GM18868 (cell line): ENCODE measurements around the gene HYCC1.

Source experiments
- ATAC-seq: cut with Tn5 transposase; IDR thresholded peaks from one replicate; pipeline ENCODE4 v1.9.1; 2021; ENCODE audit warnings: mild to moderate bottlenecking, moderate library complexity; ENCODE audit not compliant: unreplicated experiment

The HYCC1 gene

DNA sequence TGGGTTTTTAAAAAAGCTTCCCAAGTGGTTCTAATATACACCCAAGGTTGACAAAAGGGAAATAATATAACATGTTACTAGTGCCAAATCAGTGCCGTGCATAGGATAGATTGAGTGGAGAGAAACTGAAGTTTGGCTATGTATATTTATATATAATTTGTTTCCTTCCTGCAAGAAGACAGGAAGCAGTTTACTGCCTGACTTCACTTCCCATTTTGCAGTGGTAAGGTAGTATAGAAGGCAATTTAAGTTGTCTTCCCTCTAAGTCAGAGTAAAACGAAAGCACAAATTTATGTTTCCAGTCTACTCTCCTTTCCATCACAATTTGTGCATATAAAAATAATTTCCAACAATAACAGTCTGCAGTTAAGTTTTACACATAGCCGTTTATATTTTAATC is 3.4 kb upstream of the HYCC1 start:
- no peak for ATAC-seq

DNA sequence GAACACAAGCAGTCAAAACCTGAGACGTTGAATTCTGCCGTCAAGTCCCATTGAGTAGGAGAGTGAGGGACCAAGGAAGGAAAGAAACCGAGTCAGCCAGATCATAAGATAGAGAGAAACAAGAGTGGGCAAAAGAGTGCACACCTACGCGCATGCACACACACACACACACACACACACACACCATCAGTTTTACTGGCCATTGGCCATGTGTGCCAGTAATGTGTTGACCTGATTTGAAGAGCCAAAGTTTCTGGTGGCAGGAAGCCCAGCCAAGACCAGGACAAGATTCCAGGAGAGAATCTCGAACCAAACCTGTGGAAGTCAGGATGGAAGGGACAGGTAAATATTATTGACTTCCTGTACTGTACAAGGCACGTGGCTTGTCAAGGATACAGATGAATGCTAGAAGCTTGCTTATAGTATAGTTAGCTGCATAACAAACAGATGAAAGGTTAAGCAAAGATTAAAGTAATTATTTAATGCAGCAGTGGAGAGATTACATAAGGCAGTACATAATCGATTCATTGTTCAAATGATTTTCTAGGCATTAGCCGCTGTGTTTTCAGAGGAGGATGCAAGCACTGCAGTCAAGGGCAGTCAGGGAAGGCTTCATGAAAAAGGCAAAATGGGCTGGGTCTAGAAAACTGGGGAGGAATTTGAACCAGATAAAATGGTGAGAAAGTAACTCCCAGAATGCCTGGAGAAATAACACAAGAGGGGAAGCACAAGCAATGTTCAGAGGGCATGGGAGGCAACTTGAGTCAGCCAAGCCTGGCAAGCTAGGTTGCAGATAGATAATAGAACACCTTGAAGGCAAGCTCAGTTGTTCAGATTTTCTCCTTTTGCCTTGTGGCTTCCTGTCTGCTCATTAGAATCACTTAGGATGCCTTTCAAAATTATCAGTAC is 2.7 kb upstream of the HYCC1 start:
- no peak for ATAC-seq

DNA sequence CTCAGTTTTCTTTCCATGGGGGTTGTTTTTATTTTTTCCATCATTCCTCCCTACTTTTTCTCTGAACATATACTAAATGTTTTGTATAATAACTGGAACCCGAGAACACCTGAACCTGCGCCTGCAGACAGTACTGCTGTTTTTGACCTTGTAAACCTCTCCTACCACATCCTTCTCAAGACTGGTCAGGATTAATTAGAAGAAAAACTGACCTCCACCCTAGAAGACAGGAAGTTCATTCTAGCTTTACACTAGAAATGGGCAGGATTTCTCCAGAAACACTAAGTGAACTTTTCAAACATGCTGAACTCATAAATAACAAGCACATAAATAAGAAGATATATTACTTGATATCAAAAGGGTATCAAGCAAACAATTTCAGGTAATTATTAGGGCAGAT is 751 bp upstream of the HYCC1 start:
- no peak for ATAC-seq

- peak; percentile 2 for ATAC-seq
Observed at GRCh38 chr7:23012908-23013714, 819 bp downstream of the HYCC1 start.

DNA sequence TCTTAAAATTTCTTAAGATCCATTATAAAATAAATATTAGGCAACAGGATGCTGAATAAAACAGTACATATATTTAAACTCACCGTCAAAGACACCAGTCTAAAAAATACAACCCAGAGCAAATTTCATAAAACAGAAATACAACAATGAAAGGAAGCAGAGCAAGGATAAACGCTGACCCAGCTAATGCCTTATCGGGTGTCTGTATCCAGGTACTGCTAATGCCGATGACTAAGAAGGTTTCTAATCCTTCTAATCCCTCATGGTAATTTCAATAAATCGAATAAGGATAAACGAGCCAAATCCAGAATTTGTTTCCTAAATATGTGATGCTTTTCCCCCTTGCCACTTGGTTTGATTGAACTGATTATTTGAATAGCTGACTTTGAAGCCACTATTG is 1.7 kb downstream of the HYCC1 start:
- no peak for ATAC-seq

- no peak for ATAC-seq
Observed at GRCh38 chr7:23011222-23011924, 2.6 kb downstream of the HYCC1 start.

GRCh38 chr7:23009303-23009702 is 4.6 kb downstream of the HYCC1 start:
- ATAC-seq = no peak

- ATAC-seq = no peak
Observed at GRCh38 chr7:23004247-23004520, 9.7 kb downstream of the HYCC1 start.

GRCh38 chr7:23003505-23004246 is 10.3 kb downstream of the HYCC1 start:
- ATAC-seq = no peak

DNA sequence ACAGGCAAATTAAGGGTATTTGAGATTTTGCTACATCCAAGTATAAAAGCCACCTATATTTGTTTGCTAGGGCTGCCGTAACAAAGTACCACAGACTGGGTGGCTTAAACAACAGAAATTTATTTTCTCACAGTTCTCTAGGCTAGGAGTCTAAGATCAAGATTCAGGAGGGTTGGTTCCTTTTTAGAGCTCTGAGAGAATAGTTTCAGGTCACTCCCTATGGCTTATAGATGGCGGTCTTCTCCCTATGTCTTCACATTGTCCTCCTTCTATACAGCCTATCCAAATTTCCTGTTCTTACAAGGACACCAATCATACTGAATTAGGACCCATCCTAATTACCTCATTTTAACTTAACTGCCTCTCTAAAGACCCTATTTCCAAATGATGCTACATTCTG is 11.2 kb downstream of the HYCC1 start:
- ATAC-seq = no peak

- peak; percentile 43 for ATAC-seq
Observed at GRCh38 chr7:23001610-23002009, 12.3 kb downstream of the HYCC1 start.

GRCh38 chr7:23000597-23001360 is 13.2 kb downstream of the HYCC1 start:
- no peak for ATAC-seq

GRCh38 chr7:22998519-22998896 is 15.4 kb downstream of the HYCC1 start:
- no peak for ATAC-seq

GRCh38 chr7:22997871-22998518 is 15.9 kb downstream of the HYCC1 start:
- ATAC-seq = no peak

DNA sequence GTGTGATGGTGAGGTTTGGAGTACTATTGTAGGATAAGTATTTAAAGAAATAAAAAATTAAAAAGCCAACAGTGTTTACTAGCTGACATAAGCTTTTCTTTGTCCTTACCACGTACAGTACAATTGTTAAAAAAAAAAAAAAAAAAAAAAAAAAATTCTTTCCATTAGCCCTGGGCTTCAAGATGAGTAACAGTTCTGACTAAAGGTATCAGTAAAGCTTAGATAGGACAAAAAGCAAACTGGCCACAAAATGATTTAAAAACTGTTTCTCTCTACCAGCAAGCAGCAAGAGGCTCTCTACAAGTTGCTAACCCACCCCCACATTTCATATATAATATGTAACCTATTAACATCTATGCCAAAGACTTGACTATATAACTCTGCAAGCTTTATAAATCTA is 17.5 kb downstream of the HYCC1 start:
- ATAC-seq = no peak

- no peak for ATAC-seq
Observed at GRCh38 chr7:22995011-22995410, 18.9 kb downstream of the HYCC1 start.

- peak; percentile 74 for ATAC-seq
Observed at GRCh38 chr7:22992874-22993840, 20.8 kb downstream of the HYCC1 start.

DNA sequence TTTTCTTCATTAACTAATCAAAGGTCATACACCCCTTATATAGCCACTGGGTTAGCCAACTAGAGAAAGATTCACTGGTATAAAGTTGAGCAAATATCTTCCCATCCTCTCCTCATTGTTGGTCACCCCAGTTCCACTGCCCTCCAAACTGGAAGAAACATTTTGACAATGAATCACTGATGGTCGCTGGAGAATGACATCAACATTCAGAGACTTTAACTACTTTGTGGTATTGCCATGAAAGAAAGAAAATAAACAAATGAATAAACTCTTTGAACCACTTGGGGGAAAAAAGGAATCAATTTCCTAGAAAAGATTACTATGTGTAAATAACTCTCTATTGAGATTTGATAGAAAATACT is 23.4 kb downstream of the HYCC1 start:
- no peak for ATAC-seq
